ENCODE measurements around the gene INPP5F.
"Not testable (repeated sequence)": the region's sequence is repeated elsewhere in the genome, so short reads cannot be mapped to it uniquely, and the experiment has no call there.

The INPP5F gene

GRCh38 chr10:119775529-119775928 is 49.7 kb downstream of the INPP5F start:
- DNase-seq (ENCODE audit: low read depth in 1 of 2, low spot score in 1 of 2) = no peak

DNA sequence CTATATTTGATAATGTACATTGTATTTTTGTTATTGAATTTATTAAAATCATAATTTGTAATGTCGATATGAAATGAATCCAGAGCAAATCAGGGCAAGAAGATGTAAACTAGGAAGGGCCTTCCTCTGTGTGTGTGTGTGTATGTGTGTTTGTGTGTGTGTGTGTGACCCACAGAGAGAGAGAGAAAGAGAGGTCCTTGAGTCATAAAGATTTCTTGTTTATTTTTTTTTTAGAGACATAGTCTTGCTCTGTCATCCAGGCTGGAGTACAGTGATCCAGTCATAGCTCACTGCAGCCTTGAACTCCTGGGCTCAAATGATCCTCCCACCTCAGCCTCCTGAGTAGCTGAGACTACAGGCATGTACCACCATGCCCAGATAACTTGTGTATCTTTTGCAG is 50.7 kb downstream of the INPP5F start:
- DNase-seq (ENCODE audit: low read depth in 1 of 2, low spot score in 1 of 2) = no peak

DNA sequence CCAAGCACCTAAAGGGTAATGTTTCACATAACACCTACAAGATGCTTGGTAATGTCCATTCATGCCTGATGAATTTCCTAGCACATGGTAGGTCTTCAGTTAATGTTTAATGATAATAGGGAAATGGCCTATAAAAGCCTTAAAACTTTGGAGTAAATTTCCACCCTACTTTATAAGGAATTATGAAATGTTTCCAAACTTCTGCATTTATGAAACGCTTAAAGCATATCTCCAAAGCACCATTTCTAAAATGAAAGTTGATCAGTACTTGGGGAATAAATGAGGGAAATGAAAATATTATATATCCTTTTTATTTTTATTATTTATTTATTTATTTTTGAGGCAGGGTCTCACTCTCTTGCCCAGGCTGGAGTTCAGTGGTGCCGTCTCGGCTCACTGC is 51.8 kb downstream of the INPP5F start:
- DNase-seq (ENCODE audit: low read depth in 1 of 2, low spot score in 1 of 2) = no peak

GRCh38 chr10:119778776-119779445 is 53.1 kb downstream of the INPP5F start:
- no peak for DNase-seq (ENCODE audit: low read depth in 1 of 2, low spot score in 1 of 2)

DNA sequence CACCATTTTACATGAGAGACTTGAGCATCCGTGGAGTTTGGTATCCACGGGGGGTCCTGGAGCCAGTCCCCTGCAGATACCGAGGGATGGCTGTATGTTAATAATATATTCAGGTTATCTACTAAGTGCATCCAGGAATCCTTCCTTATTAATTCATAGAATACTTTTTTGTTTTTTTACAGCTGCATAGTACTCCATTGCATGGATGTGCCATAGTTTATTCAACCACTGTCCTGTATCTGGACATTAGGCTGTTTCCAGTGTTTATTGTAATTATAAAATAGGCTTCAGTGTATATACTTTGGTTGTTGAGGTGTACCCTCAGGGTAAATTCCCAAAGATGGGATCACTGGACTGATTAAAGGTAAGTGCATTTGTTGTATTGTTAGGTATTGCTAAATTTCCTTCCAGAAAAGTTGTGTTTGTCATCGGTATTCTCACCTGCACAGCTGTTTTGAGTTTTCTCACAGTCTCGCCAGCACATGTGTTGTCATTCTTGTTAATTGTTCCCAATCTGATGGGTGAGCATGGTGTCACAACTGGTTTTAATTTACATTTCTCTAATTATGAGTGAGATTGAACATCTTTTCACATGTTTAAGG is 55.1 kb downstream of the INPP5F start:
- no peak for DNase-seq (ENCODE audit: low read depth in 1 of 2, low spot score in 1 of 2)

DNA sequence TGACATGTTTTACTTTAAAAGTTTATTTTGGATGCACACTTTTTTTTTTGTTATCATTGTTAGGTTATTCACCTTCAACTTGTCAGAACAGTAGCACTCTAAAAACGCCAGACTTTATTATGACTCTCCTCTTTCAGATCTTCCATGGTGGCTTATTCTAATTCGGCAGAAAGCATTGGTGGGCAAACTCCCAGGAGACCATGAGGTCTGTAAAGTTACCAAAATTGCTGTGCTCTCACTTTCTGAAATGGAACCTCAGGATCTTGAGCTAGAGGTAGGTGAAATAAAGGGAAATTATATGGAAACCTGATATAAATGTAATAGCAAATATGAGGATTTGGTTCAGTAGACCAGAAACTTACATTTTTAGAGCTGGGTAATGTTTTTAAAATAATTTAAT is 55.6 kb downstream of the INPP5F start:
- DNase-seq (ENCODE audit: low read depth in 1 of 2, low spot score in 1 of 2) = no peak

GRCh38 chr10:119782981-119783664 is 57.3 kb downstream of the INPP5F start:
- DNase-seq (ENCODE audit: low read depth in 1 of 2, low spot score in 1 of 2) = no peak

- no peak for DNase-seq (ENCODE audit: low read depth in 1 of 2, low spot score in 1 of 2)
Measured at GRCh38 chr10:119783665-119784027, 57.8 kb downstream of the INPP5F start.

- DNase-seq (ENCODE audit: low read depth in 1 of 2, low spot score in 1 of 2) = no peak
Measured at GRCh38 chr10:119784340-119785067, 58.7 kb downstream of the INPP5F start.

DNA sequence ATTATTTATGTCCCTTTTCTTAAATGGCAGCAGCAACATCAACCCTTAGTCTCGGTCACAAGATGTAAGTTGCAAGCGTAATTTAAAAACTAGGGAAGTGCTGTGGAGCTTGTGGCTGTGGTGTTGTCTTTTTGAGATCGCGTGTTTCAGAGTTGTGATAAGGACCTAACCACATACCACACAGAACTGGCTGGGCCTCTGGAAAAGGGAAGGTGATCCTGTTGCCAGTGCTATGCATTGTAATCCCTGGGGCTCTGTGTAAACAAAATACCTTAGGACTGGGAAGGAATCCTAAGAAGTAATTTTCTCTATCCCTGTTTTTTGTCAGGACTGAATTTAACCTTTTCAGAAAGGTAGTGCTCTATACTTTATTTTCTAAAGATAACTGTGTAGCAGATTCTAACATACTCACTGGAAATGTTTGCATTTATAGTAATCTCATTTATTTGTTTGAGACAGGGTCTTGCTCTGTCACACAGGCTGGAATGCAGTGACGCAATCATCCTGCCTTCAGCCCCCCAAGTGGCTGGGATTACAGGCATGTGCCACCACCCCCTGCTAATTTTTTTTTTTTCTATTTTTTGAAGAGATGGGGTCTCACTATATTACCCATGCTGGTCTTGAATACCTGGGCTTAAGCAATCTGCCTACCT is 60.4 kb downstream of the INPP5F start:
- no peak for DNase-seq (ENCODE audit: low read depth in 1 of 2, low spot score in 1 of 2)

- DNase-seq (ENCODE audit: low read depth in 1 of 2, low spot score in 1 of 2) = not testable (repeated sequence)
Measured at GRCh38 chr10:119795101-119795500, 69.3 kb downstream of the INPP5F start.

GRCh38 chr10:119796039-119796438 is 70.2 kb downstream of the INPP5F start:
- no peak for DNase-seq (ENCODE audit: low read depth in 1 of 2, low spot score in 1 of 2)

- DNase-seq (ENCODE audit: low read depth in 1 of 2, low spot score in 1 of 2) = no peak
Measured at GRCh38 chr10:119801176-119801575, 75.3 kb downstream of the INPP5F start.

GRCh38 chr10:119801998-119802538 is 76.2 kb downstream of the INPP5F start:
- no peak for DNase-seq (ENCODE audit: low read depth in 1 of 2, low spot score in 1 of 2)

- DNase-seq (ENCODE audit: low read depth in 1 of 2, low spot score in 1 of 2) = no peak
Measured at GRCh38 chr10:119803264-119803663, 77.4 kb downstream of the INPP5F start.

- no peak for DNase-seq (ENCODE audit: low read depth in 1 of 2, low spot score in 1 of 2)
Measured at GRCh38 chr10:119805702-119806230, 79.9 kb downstream of the INPP5F start.

DNA sequence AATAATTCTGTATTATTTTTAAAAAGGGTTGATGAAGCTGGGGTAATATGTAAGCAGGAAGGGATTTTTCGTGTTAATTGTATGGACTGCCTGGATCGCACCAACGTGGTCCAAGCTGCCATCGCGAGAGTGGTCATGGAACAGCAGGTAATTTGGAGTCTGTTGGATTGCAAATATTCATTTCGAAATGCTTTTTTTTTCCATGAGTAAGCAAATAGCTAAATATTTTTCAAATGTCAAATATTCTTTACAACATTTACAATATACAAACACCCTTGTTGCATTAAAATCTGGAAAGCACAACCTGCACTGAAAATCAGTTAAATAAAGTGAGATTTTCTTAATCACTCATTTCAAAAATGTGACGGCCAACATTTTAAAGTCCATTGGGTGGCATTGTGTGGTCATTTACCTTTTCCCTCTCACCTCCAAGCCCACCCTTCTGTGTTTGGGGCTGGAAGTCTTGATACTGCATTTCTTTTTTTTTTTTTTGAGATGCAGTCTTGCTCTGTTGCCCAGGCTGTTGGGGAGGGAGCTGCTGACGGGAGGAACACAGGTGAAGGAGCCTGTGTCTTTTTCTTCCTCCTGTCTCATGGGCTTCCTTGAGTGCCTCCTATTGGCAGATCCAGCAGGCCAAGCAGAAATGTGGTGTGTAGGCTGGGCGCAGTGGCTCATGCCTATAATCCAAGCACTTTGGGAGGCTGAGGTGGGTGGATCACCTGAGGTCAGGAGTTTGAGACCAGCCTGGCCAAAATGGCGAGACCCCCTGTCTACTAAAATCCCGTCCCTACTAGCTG is 80.7 kb downstream of the INPP5F start:
- DNase-seq (ENCODE audit: low read depth in 1 of 2, low spot score in 1 of 2) = no peak

GRCh38 chr10:119807960-119808697 is 82.3 kb downstream of the INPP5F start:
- no peak for DNase-seq (ENCODE audit: low read depth in 1 of 2, low spot score in 1 of 2)

DNA sequence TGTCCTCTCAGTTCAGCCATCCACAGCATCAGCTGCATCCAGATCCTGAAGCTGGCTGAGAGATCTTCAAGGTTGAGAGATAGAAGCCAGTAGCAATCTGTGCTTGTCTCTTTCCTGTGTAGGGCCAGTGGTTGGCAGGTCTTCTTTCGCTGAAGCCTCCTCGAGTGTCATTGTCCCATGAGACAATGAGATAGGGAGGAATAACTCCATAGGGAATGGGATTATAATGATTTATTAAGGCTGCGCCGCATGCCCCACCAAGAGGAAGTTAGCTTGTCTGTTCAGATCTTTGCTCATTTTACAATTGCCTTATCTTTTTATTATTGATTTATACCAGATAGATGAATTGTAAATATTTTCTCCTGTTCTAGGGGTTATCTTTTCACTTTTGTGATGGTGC is 85.3 kb downstream of the INPP5F start:
- DNase-seq (ENCODE audit: low read depth in 1 of 2, low spot score in 1 of 2) = no peak
